Effector memory CD4-positive, alpha-beta T cell (primary cell): ENCODE measurements around the gene LRIT3.
"Not testable (repeated sequence)": the region's sequence is repeated elsewhere in the genome, so short reads cannot be mapped to it uniquely, and the experiment has no call there.

Experiments used
- DNase-seq, 3 donors: peaks; one replicate each; pipeline ENCODE4 v3.0.0-alpha.2; 2020
- H3K27ac ChIP-seq: 2 replicates; pipeline ENCODE4 v1.7.0; 2013; ENCODE audit warnings: mild to moderate bottlenecking, low read length, moderate library complexity; ENCODE audit not compliant: insufficient read depth, poor library complexity, severe bottlenecking
- H3K27me3 ChIP-seq: replicated peaks from 2 replicates; pipeline ENCODE4 v1.7.0; 2013; ENCODE audit warnings: mild to moderate bottlenecking, low read length; ENCODE audit not compliant: insufficient read depth, control insufficient read depth, poor library complexity, severe bottlenecking
- H3K36me3 ChIP-seq: 2 replicates; pipeline ENCODE4 v1.7.0; 2013; ENCODE audit warnings: mild to moderate bottlenecking, low read length, moderate library complexity; ENCODE audit not compliant: control insufficient read depth, insufficient read depth
- H3K4me1 ChIP-seq: 2 replicates; pipeline ENCODE4 v1.7.0; 2013; ENCODE audit warnings: low read length, mild to moderate bottlenecking; ENCODE audit not compliant: control insufficient read depth, insufficient read depth, poor library complexity, severe bottlenecking
- H3K4me3 ChIP-seq: 2 replicates; pipeline ENCODE4 v1.7.0; 2013; ENCODE audit warnings: low read length, low read depth, mild to moderate bottlenecking; ENCODE audit not compliant: insufficient read depth, poor library complexity, severe bottlenecking
- H3K9me3 ChIP-seq: 2 replicates; pipeline ENCODE4 v1.7.0; 2013; ENCODE audit warnings: mild to moderate bottlenecking, low read length, moderate library complexity; ENCODE audit not compliant: control insufficient read depth

The LRIT3 gene

DNA sequence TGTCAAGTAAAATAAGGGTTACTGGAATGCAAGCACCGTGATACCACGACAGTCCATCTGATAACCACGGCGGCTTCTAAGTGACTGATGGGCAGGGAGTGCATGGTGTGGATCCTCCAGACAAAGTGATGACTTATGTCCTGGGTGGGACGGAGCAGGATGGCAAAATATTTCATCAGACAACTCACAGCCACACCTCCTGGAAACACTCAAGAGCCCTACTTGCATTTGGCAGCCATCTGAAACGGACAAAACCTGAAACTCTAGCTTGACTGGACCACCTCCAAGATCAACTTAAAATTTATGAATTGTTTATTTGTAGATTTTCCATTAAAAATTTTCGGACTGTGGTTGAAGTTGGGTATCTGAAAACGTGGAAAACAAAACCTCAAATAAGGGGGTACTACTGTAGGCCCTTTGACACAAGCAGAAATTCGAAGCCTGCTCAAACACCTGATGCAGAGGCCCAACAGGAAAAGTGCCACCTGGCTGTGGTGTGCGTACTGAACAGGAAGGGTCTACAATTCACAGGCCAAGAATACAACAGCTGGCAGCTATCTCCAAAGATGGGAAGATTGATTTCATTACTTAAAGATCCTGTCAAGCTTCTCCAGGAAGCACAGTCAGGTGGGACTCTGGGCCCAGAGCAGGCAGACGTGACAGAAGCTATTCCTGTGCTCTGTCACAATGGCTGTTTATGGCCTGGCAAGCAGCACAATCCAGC lies 26.0 kb downstream of the LRIT3 start:
- no peaks in the 10 kb centered on the region for H3K36me3 ChIP-seq
- no peak for DNase-seq
- H3K27ac ChIP-seq, result no peak overlapping the region
- no peak overlapping the region for H3K4me3 ChIP-seq
- H3K27me3 ChIP-seq, result no peaks in the 10 kb centered on the region
- H3K9me3 ChIP-seq, result no peaks in the 10 kb centered on the region
- no peaks in the 10 kb centered on the region for H3K4me1 ChIP-seq

DNA sequence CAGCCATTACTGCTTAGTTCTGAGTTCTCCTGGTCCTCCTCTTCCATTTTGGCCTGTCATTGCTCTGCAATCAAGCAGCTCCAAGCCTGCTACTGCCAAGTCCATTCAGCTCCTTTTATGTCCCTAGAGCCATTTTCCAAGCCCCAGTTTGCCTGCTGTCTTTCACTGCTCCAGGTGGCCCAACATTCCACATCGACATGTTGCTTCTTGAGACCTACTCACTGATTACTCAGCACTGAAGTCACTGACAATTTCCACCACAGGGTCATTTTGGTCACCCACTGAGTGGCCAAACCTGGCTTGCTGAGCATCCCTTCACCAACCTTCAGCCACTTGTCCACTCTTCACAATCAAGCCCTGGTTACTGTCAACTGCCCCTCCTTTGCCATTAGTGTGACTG lies 27.2 kb downstream of the LRIT3 start:
- H3K9me3 ChIP-seq, result no peaks in the 10 kb centered on the region
- H3K4me1 ChIP-seq, result no peaks in the 10 kb centered on the region
- H3K36me3 ChIP-seq, result no peaks in the 10 kb centered on the region
- H3K27ac ChIP-seq, result no peak overlapping the region
- no peak overlapping the region for H3K4me3 ChIP-seq
- DNase-seq, result no peak
- H3K27me3 ChIP-seq, result no peaks in the 10 kb centered on the region

DNA sequence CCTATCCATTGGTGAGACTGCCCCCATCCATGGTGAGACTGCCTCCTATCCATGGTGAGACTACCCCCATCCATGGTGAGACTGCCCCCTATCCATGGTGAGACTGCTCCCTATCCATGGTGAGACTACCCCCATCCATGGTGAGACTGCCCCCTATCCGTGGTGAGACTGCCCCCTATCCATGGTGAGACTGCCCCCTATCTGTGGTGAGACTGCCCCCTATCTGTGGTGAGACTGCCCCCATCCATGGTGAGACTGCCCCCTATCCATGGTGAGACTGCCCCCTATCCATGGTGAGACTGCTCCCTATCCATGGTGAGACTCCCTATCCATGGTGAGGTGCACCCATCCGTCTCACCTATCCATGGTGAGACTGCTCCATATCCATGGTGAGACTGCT lies 27.6 kb downstream of the LRIT3 start:
- not testable (repeated sequence) for H3K27ac ChIP-seq, H3K27me3 ChIP-seq, H3K9me3 ChIP-seq, DNase-seq, H3K36me3 ChIP-seq, H3K4me3 ChIP-seq, H3K4me1 ChIP-seq

DNA sequence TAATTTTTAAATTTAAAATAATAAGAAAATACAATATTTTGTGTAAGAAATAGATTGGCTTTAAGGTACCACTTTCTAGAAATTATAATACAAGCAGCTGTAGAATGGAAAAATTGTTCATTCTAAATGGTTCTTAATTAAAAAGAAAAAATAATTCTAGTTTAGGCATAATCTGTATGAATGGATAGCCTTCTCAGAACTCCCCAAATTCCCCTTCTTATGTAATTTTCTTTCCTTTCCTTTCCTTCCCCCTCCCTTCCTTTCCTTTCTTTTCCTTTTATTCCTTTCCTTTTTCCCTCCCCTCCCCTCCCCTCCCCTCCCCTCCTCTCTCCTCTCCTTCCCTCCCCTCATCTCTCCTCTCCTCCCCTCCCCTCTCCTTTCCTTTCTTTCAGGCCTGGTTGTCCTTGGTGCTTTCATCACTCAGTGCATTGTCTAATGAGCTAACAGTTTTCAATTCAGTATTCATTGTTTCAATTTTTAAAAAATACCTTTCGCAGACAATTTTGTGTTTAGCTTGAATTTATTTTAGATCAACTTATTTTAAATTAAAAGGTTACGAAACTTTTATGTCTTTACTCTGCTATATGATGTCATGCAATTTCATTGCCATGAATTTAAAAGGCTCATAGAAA lies 28.8 kb downstream of the LRIT3 start:
- DNase-seq, result no peak
- no peaks in the 10 kb centered on the region for H3K27me3 ChIP-seq
- H3K4me3 ChIP-seq, result no peak overlapping the region
- no peaks in the 10 kb centered on the region for H3K4me1 ChIP-seq
- no peaks in the 10 kb centered on the region for H3K9me3 ChIP-seq
- no peaks in the 10 kb centered on the region for H3K36me3 ChIP-seq
- no peak overlapping the region for H3K27ac ChIP-seq

GRCh38 chr4:109877400-109877799 lies 29.5 kb downstream of the LRIT3 start:
- Histone ChIP-seq H3K27me3 (no peaks in the 10 kb centered on the region), H3K27ac (no peak overlapping the region), H3K4me3 (no peak overlapping the region), H3K9me3 (no peaks in the 10 kb centered on the region), H3K4me1 (no peaks in the 10 kb centered on the region), H3K36me3 (no peaks in the 10 kb centered on the region)
- no peak for DNase-seq

GRCh38 chr4:109878355-109878754 lies 30.4 kb downstream of the LRIT3 start:
- H3K27me3 ChIP-seq, result no peaks in the 10 kb centered on the region
- H3K9me3 ChIP-seq, result no peaks in the 10 kb centered on the region
- H3K27ac ChIP-seq, result no peak overlapping the region
- no peaks in the 10 kb centered on the region for H3K36me3 ChIP-seq
- no peaks in the 10 kb centered on the region for H3K4me1 ChIP-seq
- no peak overlapping the region for H3K4me3 ChIP-seq
- DNase-seq, result no peak

- no peaks in the 10 kb centered on the region for H3K4me1 ChIP-seq
- H3K36me3 ChIP-seq, result no peaks in the 10 kb centered on the region
- no peaks in the 10 kb centered on the region for H3K27me3 ChIP-seq
- no peak overlapping the region for H3K4me3 ChIP-seq
- H3K27ac ChIP-seq, result no peak overlapping the region
- no peak for DNase-seq
- H3K9me3 ChIP-seq, result no peaks in the 10 kb centered on the region
Measured at GRCh38 chr4:109879081-109879480, 31.2 kb downstream of the LRIT3 start.

DNA sequence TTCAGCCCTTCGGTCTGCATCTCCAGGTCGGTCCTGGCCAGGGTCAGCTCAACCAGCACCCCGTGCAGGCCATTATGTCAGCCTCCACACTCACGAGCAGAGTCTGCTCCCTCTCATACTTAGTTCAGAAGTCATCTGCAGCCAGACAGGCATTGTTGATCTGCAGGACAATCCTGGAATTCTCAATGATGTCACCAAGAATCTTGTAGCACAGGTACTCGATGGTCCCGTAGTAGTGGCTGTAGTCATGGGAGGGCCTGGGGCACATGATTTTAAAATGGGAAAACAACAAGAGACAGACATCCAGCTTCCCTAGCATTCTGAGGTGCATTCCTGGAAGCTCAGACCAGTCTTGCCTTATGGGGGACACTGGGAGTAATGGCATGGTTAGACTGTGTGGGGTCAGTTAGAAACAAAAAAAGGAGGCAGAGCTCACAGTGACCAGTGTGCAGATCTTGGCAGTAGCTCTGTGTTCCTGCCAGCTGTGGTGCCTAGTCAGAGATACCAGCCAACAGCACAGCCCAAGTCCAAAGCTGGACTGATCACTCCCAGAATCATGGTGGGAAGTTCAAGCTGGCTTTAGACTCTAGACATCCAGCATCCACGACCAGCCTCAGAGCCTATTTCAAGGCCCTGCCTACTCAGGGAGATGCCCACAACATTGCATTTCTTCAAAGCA lies 31.9 kb downstream of the LRIT3 start:
- H3K36me3 ChIP-seq, result no peaks in the 10 kb centered on the region
- no peaks in the 10 kb centered on the region for H3K4me1 ChIP-seq
- DNase-seq, result no peak
- H3K4me3 ChIP-seq, result no peak overlapping the region
- H3K27ac ChIP-seq, result no peak overlapping the region
- H3K27me3 ChIP-seq, result no peaks in the 10 kb centered on the region
- no peaks in the 10 kb centered on the region for H3K9me3 ChIP-seq

DNA sequence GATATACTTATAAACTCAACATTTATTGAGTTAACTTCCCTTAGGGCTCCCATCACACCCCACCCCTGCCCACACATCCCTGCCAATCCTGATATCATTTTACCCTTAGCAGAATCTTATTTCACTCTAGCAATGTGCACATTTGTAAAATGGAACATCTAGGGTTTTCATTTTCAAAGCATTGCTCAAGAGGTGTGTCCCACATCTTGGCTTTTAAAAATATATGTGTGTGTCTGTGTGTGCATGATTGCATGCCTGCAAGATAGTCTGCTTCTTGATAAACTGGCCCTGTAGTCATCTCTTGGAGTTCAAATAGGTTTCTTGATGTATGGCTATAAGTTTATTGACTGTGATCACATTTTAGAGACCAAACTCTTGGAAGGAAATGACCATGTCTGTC lies 38.4 kb downstream of the LRIT3 start:
- DNase-seq, result no peak
- H3K4me3 ChIP-seq, result no peak overlapping the region
- no peaks in the 10 kb centered on the region for H3K9me3 ChIP-seq

DNA sequence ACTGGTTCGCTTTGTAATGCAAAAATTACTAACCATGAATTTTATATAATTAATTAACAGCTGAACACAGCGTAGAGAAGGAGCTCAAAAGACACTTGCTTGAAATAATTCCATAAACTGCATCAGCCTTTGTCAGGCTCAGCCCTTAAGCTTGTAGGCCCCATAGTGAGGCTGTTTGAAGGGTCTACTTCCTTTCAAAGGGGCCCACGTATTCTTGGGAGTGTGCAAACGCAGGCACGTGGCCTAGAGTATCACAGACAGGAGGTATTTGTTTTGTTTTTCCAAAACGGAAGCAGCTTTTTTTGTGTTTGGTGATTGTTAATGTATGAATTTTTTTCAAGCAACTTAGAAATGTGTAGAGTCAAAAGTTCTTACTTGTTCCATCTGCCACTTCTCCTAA lies 39.2 kb downstream of the LRIT3 start:
- no peak for DNase-seq
- no peak overlapping the region for H3K27ac ChIP-seq
- no peaks in the 10 kb centered on the region for H3K36me3 ChIP-seq
- no peak overlapping the region for H3K4me3 ChIP-seq
- no peaks in the 10 kb centered on the region for H3K9me3 ChIP-seq
- H3K4me1 ChIP-seq, result no peaks in the 10 kb centered on the region
- no peaks in the 10 kb centered on the region for H3K27me3 ChIP-seq

More for the DNA sequence above, 38.4 kb downstream of the LRIT3 start:
- no peaks in the 10 kb centered on the region for H3K27me3 ChIP-seq
- H3K4me1 ChIP-seq, result no peaks in the 10 kb centered on the region
- H3K27ac ChIP-seq, result no peak overlapping the region
- H3K36me3 ChIP-seq, result no peaks in the 10 kb centered on the region
